Testis (tissue), 2 donors: Measurements from ENCODE around the gene NRN1.

Experiments used
- POLR2A ChIP-seq: fragments of 450-650 bp; IDR thresholded peaks from one replicate; pipeline ENCODE4 v1.6.1; 2017; ENCODE audit warnings: antibody characterized with exemption, mild to moderate bottlenecking, moderate library complexity
- TF ChIP-seq, protein P1 (sequence below), 3 experiments: fragments of 450-650 bp in 2 of 3; fragments of 200-600 bp in 1 of 3; sonication (generic) in 1 of 3; IDR thresholded peaks; one replicate each; pipeline ENCODE4 v1.5.1; 2016 to 2019; ENCODE audit warnings: antibody characterized with exemption in 3 of 3, mild to moderate bottlenecking in 2 of 3, moderate library complexity in 1 of 3

DNA sequence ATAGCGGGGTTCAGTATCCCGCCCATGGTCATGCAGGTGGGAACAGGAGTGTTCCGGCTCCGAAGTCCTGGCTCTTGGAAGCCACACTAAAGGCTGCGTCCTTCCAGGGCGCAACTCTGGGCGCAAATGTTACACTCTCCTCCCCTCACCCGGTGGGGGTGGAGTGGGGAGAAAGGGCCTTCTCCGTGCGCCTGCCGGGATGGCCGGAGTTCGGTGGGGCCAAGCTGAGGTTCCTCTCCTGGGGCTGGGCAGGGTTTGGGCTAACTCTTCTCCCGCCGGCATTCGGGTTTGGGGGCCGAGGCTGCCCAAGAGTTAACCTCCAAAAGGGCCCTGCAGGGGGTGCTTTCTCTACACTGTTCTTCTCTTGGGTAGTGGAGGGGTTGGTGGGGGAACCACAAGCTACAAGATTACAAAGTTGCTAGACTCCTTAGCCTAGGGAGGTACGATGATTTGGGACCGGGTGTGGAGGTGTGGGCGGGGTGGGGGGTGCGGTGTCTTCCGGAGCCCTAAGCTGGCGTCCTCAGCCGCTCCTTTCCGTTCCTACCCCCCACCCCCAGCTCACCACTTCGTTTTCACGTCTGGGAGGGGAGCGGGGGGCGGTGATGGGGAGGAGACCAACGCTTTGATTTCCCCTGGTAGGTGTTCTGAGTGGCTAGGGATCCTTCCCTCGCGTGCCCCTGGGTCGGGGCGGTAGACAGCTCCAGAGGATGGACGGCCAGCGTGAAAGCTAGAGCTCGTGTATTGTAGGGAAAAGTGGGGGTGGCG, 12.3 kb downstream of the NRN1 start:
- TF ChIP-seq, protein P1, sequence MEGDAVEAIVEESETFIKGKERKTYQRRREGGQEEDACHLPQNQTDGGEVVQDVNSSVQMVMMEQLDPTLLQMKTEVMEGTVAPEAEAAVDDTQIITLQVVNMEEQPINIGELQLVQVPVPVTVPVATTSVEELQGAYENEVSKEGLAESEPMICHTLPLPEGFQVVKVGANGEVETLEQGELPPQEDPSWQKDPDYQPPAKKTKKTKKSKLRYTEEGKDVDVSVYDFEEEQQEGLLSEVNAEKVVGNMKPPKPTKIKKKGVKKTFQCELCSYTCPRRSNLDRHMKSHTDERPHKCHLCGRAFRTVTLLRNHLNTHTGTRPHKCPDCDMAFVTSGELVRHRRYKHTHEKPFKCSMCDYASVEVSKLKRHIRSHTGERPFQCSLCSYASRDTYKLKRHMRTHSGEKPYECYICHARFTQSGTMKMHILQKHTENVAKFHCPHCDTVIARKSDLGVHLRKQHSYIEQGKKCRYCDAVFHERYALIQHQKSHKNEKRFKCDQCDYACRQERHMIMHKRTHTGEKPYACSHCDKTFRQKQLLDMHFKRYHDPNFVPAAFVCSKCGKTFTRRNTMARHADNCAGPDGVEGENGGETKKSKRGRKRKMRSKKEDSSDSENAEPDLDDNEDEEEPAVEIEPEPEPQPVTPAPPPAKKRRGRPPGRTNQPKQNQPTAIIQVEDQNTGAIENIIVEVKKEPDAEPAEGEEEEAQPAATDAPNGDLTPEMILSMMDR (IDR thresholded peaks at IDR 0.05), result no peak
- TF ChIP-seq POLR2A, result no peak
